ENCODE results near the gene DAZL.
A peak's percentile ranks its signal among the peaks of the same experiment; 100 is the strongest.

The DAZL gene

GRCh38 chr3:16589867-16590624, 15.2 kb downstream of the DAZL start:
- DNase-seq = no peak

GRCh38 chr3:16589120-16589519, 16.1 kb downstream of the DAZL start:
- DNase-seq = no peak

- no peak for DNase-seq
These were observed 17.6 kb downstream of the DAZL start for GRCh38 chr3:16587681-16588060.

- DNase-seq = no peak
These were observed 18.1 kb downstream of the DAZL start for GRCh38 chr3:16587047-16587680.

GRCh38 chr3:16584880-16585279, 20.3 kb downstream of the DAZL start:
- DNase-seq = no peak

GRCh38 chr3:16583551-16583950, 21.7 kb downstream of the DAZL start:
- no peak for DNase-seq

DNA sequence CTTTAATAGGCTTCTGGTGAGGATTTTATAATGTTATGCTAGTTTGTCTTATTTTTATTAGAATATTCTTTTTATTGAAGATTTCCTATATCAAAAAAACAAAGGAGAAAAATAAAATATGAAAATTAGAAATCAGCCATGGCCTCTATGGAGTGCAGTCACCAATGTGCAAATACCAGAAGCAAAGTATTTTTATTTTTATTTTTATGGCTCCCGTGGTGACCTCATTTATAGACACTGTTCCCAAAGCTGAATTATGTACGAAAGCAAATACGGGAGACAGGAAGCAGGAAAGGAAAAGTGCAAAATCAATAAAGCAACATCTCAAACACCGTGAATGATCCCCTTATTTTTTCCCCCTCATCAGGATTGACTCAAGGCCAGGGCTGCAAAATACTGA, 35.1 kb downstream of the DAZL start:
- DNase-seq = no peak

- DNase-seq = no peak
These were observed 36.7 kb downstream of the DAZL start for GRCh38 chr3:16568532-16568931.

- no peak for DNase-seq
These were observed 37.1 kb downstream of the DAZL start for GRCh38 chr3:16568115-16568514.

DNA sequence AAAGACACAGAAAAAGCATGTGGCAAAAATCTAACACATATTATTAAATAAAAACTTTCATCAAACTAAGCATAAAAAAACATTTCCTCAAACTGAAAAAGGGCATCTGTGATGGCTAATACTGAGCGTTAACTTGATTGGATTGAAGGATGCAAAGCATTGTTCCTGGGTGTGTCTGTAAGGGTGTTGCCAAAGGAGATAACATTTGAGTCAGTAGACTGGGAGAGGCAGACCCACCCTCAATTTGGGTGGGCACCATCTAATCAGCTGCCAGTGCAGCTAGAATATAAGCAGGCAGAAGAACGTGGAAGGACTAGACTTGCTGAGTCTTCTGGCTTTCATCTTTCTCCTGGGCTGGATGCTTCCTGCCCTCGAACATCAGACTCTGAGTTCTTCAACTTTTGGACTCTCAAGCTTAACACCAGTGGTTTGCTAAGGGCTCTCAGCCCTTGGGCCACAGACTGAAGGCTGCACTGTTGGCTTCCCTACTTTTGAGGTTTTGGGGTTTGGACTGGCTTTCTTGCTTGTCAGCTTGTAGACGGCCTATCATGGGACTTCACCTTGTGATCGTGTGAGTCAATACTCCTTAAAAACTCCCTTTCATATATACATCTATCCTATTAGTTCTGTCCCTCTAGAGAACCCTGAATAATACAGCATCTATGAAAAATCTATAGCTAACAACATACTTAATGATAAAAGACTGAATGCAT, 45.4 kb downstream of the DAZL start:
- no peak for DNase-seq

- DNase-seq = no peak
These were observed 51.1 kb downstream of the DAZL start for GRCh38 chr3:16554126-16554525.

DNA sequence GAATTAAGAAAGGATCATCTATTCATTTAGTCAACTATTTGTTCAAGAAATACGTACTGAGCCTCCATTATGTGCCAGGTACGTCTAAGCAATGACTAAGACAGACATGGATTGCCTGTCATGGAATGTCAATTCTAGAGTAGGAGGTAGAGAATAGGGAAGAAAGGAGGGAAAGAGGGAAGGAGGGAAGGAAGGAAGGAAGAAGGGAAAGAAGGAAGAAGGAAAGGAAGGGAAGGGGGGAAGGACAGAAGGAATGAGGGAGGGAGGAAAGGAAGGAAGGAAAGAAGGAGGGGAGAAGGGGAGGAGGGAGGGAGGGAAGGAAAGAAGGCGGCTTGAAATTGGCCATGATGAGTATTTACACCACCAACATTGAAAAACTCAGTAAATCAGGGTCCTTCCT, 52.5 kb downstream of the DAZL start:
- DNase-seq = no peak

- no peak for DNase-seq
These were observed 53.8 kb downstream of the DAZL start for GRCh38 chr3:16551342-16551976.

DNA sequence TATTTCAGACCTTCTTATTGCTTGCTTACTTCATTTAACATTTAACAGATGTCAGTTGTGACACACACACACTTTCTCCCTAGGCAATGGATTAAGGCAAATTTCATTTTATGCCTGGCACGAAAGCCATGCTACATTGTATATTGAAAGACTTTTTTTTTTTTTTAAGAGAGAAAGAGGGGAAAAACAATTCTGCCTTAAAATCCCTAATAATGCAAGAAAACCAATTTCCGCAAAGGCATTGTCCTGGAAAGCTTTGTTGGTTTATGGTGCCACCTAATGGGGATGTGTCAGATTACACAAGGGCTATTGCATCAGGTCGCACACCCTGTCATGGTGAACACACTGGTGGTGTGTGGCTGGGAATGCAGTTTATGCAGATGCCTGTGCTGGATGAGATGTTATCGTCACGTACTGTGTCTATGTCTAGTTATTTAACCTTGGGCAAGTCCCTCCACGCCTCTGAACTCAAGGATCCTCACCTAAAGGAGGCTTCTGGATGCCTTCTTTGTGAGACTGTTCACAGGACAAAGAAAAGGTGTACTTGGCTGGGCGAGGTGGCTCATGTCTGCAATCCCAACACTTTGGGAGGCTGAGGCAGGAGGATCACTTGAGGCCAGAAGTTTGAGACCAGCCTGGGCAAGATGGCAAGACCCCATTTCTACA, 54.4 kb downstream of the DAZL start:
- peak; percentile 60 for DNase-seq

DNA sequence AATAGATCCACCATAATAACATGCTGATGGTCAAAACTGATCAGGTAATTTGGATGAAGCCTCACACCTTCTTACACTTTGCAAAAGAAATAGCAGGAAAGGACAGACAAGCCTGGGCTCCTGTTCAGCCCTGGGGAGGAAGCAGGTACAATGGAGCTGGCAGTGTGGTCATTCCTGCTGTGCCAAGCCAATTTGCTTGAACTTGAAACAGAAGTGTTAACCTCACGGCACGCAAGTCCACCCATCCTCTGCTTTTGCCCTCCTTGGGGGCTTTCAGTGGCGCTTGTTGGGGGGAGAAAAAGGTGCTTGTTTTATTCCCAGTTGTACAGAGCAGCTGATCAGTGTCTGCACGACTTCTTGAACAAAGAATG, 54.9 kb downstream of the DAZL start:
- no peak for DNase-seq

- DNase-seq = no peak
These were observed 56.5 kb downstream of the DAZL start for GRCh38 chr3:16548721-16549120.

GRCh38 chr3:16547561-16548357, 57.5 kb downstream of the DAZL start:
- DNase-seq = no peak

GRCh38 chr3:16546186-16547010, 58.8 kb downstream of the DAZL start:
- no peak for DNase-seq

DNA sequence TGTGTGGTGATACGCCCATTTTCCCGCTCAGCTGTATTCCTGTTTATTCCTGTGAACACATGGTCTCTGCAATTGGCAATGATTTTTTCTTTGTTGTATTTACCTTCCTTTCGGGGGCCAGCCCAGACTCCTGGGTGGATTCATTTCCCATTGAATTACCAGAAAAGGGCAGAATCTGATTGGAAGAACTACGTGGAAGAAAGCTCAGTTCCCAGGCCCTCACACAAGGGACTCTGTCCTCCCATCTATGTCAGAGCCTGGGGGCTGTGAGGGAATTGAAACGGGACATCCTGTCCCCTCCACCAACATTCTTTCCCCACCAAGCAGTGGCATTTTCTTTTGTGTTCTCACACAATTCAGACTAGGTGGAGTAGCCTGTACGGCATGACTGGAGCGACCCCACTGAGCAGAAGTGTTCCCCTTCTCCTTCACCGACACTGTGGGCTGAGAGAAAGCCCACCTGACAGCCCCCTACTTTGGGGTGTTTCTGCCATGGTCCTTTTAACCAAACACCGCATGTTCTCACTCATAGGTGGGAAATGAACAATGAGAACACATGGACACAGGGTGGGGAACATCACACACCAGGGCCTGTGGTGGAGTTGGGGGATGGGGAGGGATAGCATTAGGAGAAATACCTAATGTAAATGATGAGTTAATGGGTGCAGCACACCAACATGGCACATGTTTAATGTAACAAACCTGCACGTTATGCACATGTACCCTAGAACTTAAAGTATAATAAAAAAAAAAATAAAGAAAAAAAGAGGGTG, 59.6 kb downstream of the DAZL start:
- DNase-seq = no peak

DNA sequence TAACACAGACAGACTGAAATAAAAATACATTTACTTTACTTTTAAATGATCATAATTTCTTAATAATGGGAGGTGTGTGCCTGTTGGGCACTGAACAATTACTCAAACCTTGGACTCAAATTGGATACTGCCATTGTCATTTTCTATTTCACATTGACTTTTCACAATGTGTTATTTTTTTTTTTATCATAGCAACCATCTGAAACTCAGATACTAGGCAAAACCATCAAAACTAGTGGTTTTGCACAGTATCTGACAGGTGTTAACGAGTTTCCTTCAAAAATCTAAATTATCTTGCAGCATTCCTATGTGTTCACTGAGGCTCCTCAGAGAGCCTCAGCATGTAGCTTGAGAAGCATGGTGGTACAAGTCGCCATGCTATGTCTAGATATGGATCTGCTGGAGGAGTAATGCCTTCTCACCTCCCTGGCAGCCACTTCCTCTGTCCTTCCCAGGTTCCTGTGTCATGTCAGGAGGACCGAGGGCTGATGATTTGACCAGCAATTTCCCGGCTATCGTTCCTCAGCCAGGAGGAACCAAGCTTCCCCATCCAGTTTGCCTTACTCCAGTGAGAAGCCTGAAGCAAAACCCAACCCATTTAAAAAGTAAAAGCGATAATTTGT, 61.9 kb downstream of the DAZL start:
- DNase-seq = no peak

Data from NCI-H2227 treated with DMSO at 0.1 percent for 48 hours (cell line).